Measurements from ENCODE around the gene PTPRD. TPM values are rescaled to one million over a fixed set of nuclear protein-coding genes. Genes with fewer than 3 reads are reported as not detected.

PTPRD gene
- total and polyA plus RNA-seq, 7 experiments from 2014 or later: 0.71 TPM; not detected in 6

- intact Hi-C loops (cut with micrococcal nuclease): no loop called here
- ChIA-PET POLR2A (no interaction called here), CTCF (no interaction called here)
- Mint-ChIP-seq H3K27me3 (peaks cover 0 to 3% (median 0%) of the 10 kb centered on the region in 5 donors), H3K4me1 (no peaks in the 10 kb centered on the region), H3K27ac (no peak overlapping the region), H3K4me3 (no peak overlapping the region), H3K9me3 (peaks cover 0 to 2% (median 0%) of the 10 kb centered on the region in 11 donors), H3K36me3 (no peaks in the 10 kb centered on the region)
- no peak overlapping the region for H3K27ac ChIP-seq (ENCODE audit: low read depth, low read length)
- no peaks in the 10 kb centered on the region for H3K27me3 ChIP-seq (ENCODE audit: control insufficient read depth in 2 of 2, insufficient read depth in 2 of 2, low read length in 2 of 2)
- no peak overlapping the region for H3K4me3 ChIP-seq (ENCODE audit: low read length)
- H3K36me3 ChIP-seq (ENCODE audit: control insufficient read depth in 2 of 3, insufficient read depth in 3 of 3, low read length in 3 of 3): no peaks in the 10 kb centered on the region
- H3K4me1 ChIP-seq (ENCODE audit: control insufficient read depth in 2 of 2, insufficient read depth in 2 of 2, low read length in 2 of 2): no peaks in the 10 kb centered on the region
- no peaks in the 10 kb centered on the region for H3K9me3 ChIP-seq (ENCODE audit: control insufficient read depth in 2 of 3, low read length in 3 of 3)
- DNase-seq (no peak), ATAC-seq (no peak)
Observed at GRCh38 chr9:8754751-8755150, 1858.1 kb downstream of the PTPRD start.

GRCh38 chr9:8751406-8751930 lies 1861.3 kb downstream of the PTPRD start:
- ChIA-PET CTCF (no interaction called here), POLR2A (no interaction called here)
- DNase-seq: no peak
- no peaks in the 10 kb centered on the region for H3K4me1 ChIP-seq (ENCODE audit: control insufficient read depth in 2 of 2, insufficient read depth in 2 of 2, low read length in 2 of 2)
- H3K4me3 ChIP-seq (ENCODE audit: low read length): no peak overlapping the region
- H3K27me3 Mint-ChIP-seq: peaks cover 0 to 3% (median 0%) of the 10 kb centered on the region in 5 donors
- no peak overlapping the region for H3K4me3 Mint-ChIP-seq
- H3K9me3 Mint-ChIP-seq: peaks cover 0 to 2% (median 0%) of the 10 kb centered on the region in 11 donors
- no peaks in the 10 kb centered on the region for H3K36me3 ChIP-seq (ENCODE audit: control insufficient read depth in 2 of 3, insufficient read depth in 3 of 3, low read length in 3 of 3)
- no peaks in the 10 kb centered on the region for H3K27me3 ChIP-seq (ENCODE audit: control insufficient read depth in 2 of 2, insufficient read depth in 2 of 2, low read length in 2 of 2)
- intact Hi-C loops (cut with micrococcal nuclease): no loop called here
- no peaks in the 10 kb centered on the region for H3K4me1 Mint-ChIP-seq
- H3K27ac Mint-ChIP-seq: no peak overlapping the region
- H3K9me3 ChIP-seq (ENCODE audit: control insufficient read depth in 2 of 3, low read length in 3 of 3): no peaks in the 10 kb centered on the region
- no peak overlapping the region for H3K27ac ChIP-seq (ENCODE audit: low read depth, low read length)
- ATAC-seq: no peak
- H3K36me3 Mint-ChIP-seq: no peaks in the 10 kb centered on the region

- no peak overlapping the region for H3K4me3 Mint-ChIP-seq
- ChIA-PET POLR2A (no interaction called here), CTCF (no interaction called here)
- H3K4me1 Mint-ChIP-seq: no peaks in the 10 kb centered on the region
- peaks cover 0 to 3% (median 0%) of the 10 kb centered on the region in 5 donors for H3K27me3 Mint-ChIP-seq
- ATAC-seq: no peak
- no peak overlapping the region for H3K27ac Mint-ChIP-seq
- DNase-seq: no peak
- peaks cover 0 to 2% (median 0%) of the 10 kb centered on the region in 11 donors for H3K9me3 Mint-ChIP-seq
- no peaks in the 10 kb centered on the region for H3K27me3 ChIP-seq (ENCODE audit: control insufficient read depth in 2 of 2, insufficient read depth in 2 of 2, low read length in 2 of 2)
- intact Hi-C loops (cut with micrococcal nuclease): no loop called here
- no peaks in the 10 kb centered on the region for H3K9me3 ChIP-seq (ENCODE audit: control insufficient read depth in 2 of 3, low read length in 3 of 3)
- H3K36me3 Mint-ChIP-seq: no peaks in the 10 kb centered on the region
- no peak overlapping the region for H3K4me3 ChIP-seq (ENCODE audit: low read length)
- H3K27ac ChIP-seq (ENCODE audit: low read depth, low read length): no peak overlapping the region
- H3K36me3 ChIP-seq (ENCODE audit: control insufficient read depth in 2 of 3, insufficient read depth in 3 of 3, low read length in 3 of 3): no peaks in the 10 kb centered on the region
- H3K4me1 ChIP-seq (ENCODE audit: control insufficient read depth in 2 of 2, insufficient read depth in 2 of 2, low read length in 2 of 2): no peaks in the 10 kb centered on the region
Observed at GRCh38 chr9:8750639-8751051, 1862.2 kb downstream of the PTPRD start.

GRCh38 chr9:8745347-8745746 lies 1867.5 kb downstream of the PTPRD start:
- Mint-ChIP-seq H3K4me3 (no peak overlapping the region), H3K4me1 (no peaks in the 10 kb centered on the region), H3K27ac (no peak overlapping the region), H3K27me3 (no peaks in the 10 kb centered on the region), H3K9me3 (peaks cover 0 to 6% (median 0%) of the 10 kb centered on the region in 11 donors), H3K36me3 (no peaks in the 10 kb centered on the region)
- DNase-seq (no peak), ATAC-seq (no peak)
- H3K27ac ChIP-seq (ENCODE audit: low read depth, low read length): no peak overlapping the region
- H3K27me3 ChIP-seq (ENCODE audit: control insufficient read depth in 2 of 2, insufficient read depth in 2 of 2, low read length in 2 of 2): no peaks in the 10 kb centered on the region
- H3K4me3 ChIP-seq (ENCODE audit: low read length): no peak overlapping the region
- H3K36me3 ChIP-seq (ENCODE audit: control insufficient read depth in 2 of 3, insufficient read depth in 3 of 3, low read length in 3 of 3): no peaks in the 10 kb centered on the region
- intact Hi-C loops (cut with micrococcal nuclease): no loop called here
- POLR2A ChIA-PET: no interaction called here
- CTCF ChIA-PET: no interaction called here
- no peaks in the 10 kb centered on the region for H3K9me3 ChIP-seq (ENCODE audit: control insufficient read depth in 2 of 3, low read length in 3 of 3)
- no peaks in the 10 kb centered on the region for H3K4me1 ChIP-seq (ENCODE audit: control insufficient read depth in 2 of 2, insufficient read depth in 2 of 2, low read length in 2 of 2)

GRCh38 chr9:8738945-8739344 lies 1873.9 kb downstream of the PTPRD start:
- H3K36me3 Mint-ChIP-seq: no peaks in the 10 kb centered on the region
- H3K27ac Mint-ChIP-seq: no peak overlapping the region
- no peak overlapping the region for H3K4me3 Mint-ChIP-seq
- no peak for ATAC-seq
- no peaks in the 10 kb centered on the region for H3K27me3 ChIP-seq (ENCODE audit: control insufficient read depth in 2 of 2, insufficient read depth in 2 of 2, low read length in 2 of 2)
- peaks cover 0 to 9% (median 0%) of the 10 kb centered on the region in 5 donors for H3K27me3 Mint-ChIP-seq
- H3K4me3 ChIP-seq (ENCODE audit: low read length): no peak overlapping the region
- no peak overlapping the region for H3K27ac ChIP-seq (ENCODE audit: low read depth, low read length)
- no peaks in the 10 kb centered on the region for H3K9me3 Mint-ChIP-seq
- no peaks in the 10 kb centered on the region for H3K9me3 ChIP-seq (ENCODE audit: control insufficient read depth in 2 of 3, low read length in 3 of 3)
- CTCF ChIA-PET: no interaction called here
- no peaks in the 10 kb centered on the region for H3K4me1 ChIP-seq (ENCODE audit: control insufficient read depth in 2 of 2, insufficient read depth in 2 of 2, low read length in 2 of 2)
- DNase-seq: no peak
- H3K4me1 Mint-ChIP-seq: no peaks in the 10 kb centered on the region
- POLR2A ChIA-PET: no interaction called here
- intact Hi-C loops (cut with micrococcal nuclease): no loop called here
- H3K36me3 ChIP-seq (ENCODE audit: control insufficient read depth in 2 of 3, insufficient read depth in 3 of 3, low read length in 3 of 3): no peaks in the 10 kb centered on the region

GRCh38 chr9:8736805-8737204 lies 1876.0 kb downstream of the PTPRD start:
- CTCF ChIA-PET: no interaction called here
- ATAC-seq: no peak

GRCh38 chr9:8734760-8735159 lies 1878.0 kb downstream of the PTPRD start:
- intact Hi-C loops (cut with micrococcal nuclease): no loop called here
- no peaks in the 10 kb centered on the region for H3K4me1 ChIP-seq (ENCODE audit: control insufficient read depth in 2 of 2, insufficient read depth in 2 of 2, low read length in 2 of 2)
- H3K36me3 ChIP-seq (ENCODE audit: control insufficient read depth in 2 of 3, insufficient read depth in 3 of 3, low read length in 3 of 3): no peaks in the 10 kb centered on the region
- no peak for ATAC-seq
- no peaks in the 10 kb centered on the region for H3K36me3 Mint-ChIP-seq
- no peaks in the 10 kb centered on the region for H3K4me1 Mint-ChIP-seq
- no peaks in the 10 kb centered on the region for H3K9me3 ChIP-seq (ENCODE audit: control insufficient read depth in 2 of 3, low read length in 3 of 3)
- DNase-seq: no peak
- H3K27me3 ChIP-seq (ENCODE audit: control insufficient read depth in 2 of 2, insufficient read depth in 2 of 2, low read length in 2 of 2): no peaks in the 10 kb centered on the region
- no peak overlapping the region for H3K4me3 Mint-ChIP-seq
- POLR2A ChIA-PET: no interaction called here
- no peak overlapping the region for H3K27ac Mint-ChIP-seq
- H3K4me3 ChIP-seq (ENCODE audit: low read length): no peak overlapping the region
- no peak overlapping the region for H3K27ac ChIP-seq (ENCODE audit: low read depth, low read length)
- peaks cover 0 to 13% (median 6%) of the 10 kb centered on the region in 5 donors for H3K27me3 Mint-ChIP-seq
- H3K9me3 Mint-ChIP-seq: no peaks in the 10 kb centered on the region
- CTCF ChIA-PET: no interaction called here

More at GRCh38 chr9:8736805-8737204, 1876.0 kb downstream of the PTPRD start:
- Histone ChIP-seq H3K9me3 (ENCODE audit: control insufficient read depth in 2 of 3, low read length in 3 of 3) (no peaks in the 10 kb centered on the region), H3K36me3 (ENCODE audit: control insufficient read depth in 2 of 3, insufficient read depth in 3 of 3, low read length in 3 of 3) (no peaks in the 10 kb centered on the region), H3K27ac (ENCODE audit: low read depth, low read length) (no peak overlapping the region), H3K4me1 (ENCODE audit: control insufficient read depth in 2 of 2, insufficient read depth in 2 of 2, low read length in 2 of 2) (no peaks in the 10 kb centered on the region), H3K27me3 (ENCODE audit: control insufficient read depth in 2 of 2, insufficient read depth in 2 of 2, low read length in 2 of 2) (no peaks in the 10 kb centered on the region), H3K4me3 (ENCODE audit: low read length) (no peak overlapping the region)
- H3K36me3 Mint-ChIP-seq: no peaks in the 10 kb centered on the region
- no peaks in the 10 kb centered on the region for H3K9me3 Mint-ChIP-seq
- POLR2A ChIA-PET: no interaction called here
- H3K4me1 Mint-ChIP-seq: no peaks in the 10 kb centered on the region
- H3K27ac Mint-ChIP-seq: no peak overlapping the region
- no peak for DNase-seq
- H3K27me3 Mint-ChIP-seq: peaks cover 0 to 13% (median 6%) of the 10 kb centered on the region in 5 donors
- H3K4me3 Mint-ChIP-seq: no peak overlapping the region
- intact Hi-C loops (cut with micrococcal nuclease): no loop called here
